Measurements from ENCODE around the gene ADGRL3.

Gene ADGRL3

DNA sequence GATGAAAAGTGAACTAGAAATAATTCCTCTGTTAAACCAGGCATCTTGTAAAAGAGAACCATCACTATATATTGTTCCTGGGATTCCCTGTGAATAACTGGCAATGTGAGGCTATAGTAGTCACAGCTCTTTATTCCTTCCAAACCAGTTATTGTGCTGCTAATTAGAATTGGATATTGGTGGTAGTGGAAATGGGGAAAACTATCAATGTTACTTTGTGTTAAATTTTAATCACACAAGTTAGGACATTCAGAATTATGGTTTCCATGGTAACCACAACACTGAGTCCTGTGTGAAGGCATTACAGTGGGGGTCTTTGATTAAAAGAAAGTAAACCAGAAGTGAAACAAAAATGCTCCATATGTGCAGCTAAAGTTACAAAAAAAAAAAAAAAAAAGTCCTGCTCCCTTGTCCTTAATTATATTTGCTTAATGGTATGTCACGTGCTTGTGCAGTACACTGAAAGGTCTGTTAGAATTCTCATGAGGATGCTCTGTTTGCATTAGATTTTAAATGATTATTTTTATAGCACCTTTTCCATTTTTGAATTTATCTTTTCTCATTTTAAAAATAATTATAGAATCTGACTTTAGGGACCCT lies 200.4 kb downstream of the ADGRL3 start:
- CTCF ChIA-PET, result no interaction called here
- no peak for DNase-seq (ENCODE audit: extremely low spot score)
- POLR2A ChIA-PET, result no interaction called here
- no peak for TF ChIP-seq CTCF (IDR thresholded peaks at IDR 0.05; ENCODE audit: control extremely low read depth, extremely low read depth, low read depth, missing control alignments)

DNA sequence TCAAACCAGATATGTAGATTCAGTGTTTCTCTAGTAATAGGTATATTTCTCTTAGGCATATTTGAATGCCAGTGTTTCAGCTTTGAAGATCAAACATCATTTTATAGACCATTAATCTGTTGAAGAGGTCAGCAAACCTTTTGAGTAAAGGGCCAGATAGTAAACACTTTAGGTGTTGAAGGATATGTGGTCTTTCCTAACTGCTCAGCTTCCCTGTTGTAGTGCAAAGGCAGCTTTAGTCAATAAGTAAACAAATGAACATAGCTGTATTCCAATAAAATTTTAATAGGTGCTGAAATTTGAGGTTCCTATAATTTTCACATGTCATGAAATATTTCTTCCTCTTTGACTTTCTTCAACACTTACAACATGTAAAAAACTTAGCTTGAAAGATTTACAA lies 201.6 kb downstream of the ADGRL3 start:
- ChIA-PET POLR2A (no interaction called here), CTCF (interaction anchor here (1.9 kb wide), 1 partner anchor 9 kb away, joined by 4 read pairs; no protein-coding TSS in a partner anchor)
- no peak for DNase-seq (ENCODE audit: extremely low spot score)
- no peak for TF ChIP-seq CTCF (IDR thresholded peaks at IDR 0.05; ENCODE audit: control extremely low read depth, extremely low read depth, low read depth, missing control alignments)

GRCh38 chr4:61405307-61405706 lies 205.2 kb downstream of the ADGRL3 start:
- ChIA-PET CTCF (no interaction called here), POLR2A (no interaction called here)
- TF ChIP-seq CTCF (IDR thresholded peaks at IDR 0.05; ENCODE audit: control extremely low read depth, extremely low read depth, low read depth, missing control alignments), result no peak
- DNase-seq (ENCODE audit: extremely low spot score), result no peak

- TF ChIP-seq CTCF (IDR thresholded peaks at IDR 0.05; ENCODE audit: control extremely low read depth, extremely low read depth, low read depth, missing control alignments), result no peak
- no peak for DNase-seq (ENCODE audit: extremely low spot score)
- POLR2A ChIA-PET, result no interaction called here
- CTCF ChIA-PET, result no interaction called here
These were observed 206.6 kb downstream of the ADGRL3 start for GRCh38 chr4:61406677-61407076.

- CTCF ChIA-PET, result interaction anchor here (1.3 kb wide), 1 partner anchor 12 kb away, joined by 3 read pairs; no protein-coding TSS in a partner anchor
These were observed 207.8 kb downstream of the ADGRL3 start for GRCh38 chr4:61407642-61408618.

GRCh38 chr4:61408861-61409260 lies 208.7 kb downstream of the ADGRL3 start:
- ChIA-PET CTCF (no interaction called here), POLR2A (no interaction called here)
- DNase-seq (ENCODE audit: extremely low spot score), result no peak
- no peak for TF ChIP-seq CTCF (IDR thresholded peaks at IDR 0.05; ENCODE audit: control extremely low read depth, extremely low read depth, low read depth, missing control alignments)

More at GRCh38 chr4:61407642-61408618, 207.8 kb downstream of the ADGRL3 start:
- TF ChIP-seq CTCF (IDR thresholded peaks at IDR 0.05; ENCODE audit: control extremely low read depth, extremely low read depth, low read depth, missing control alignments), result no peak
- DNase-seq (ENCODE audit: extremely low spot score), result no peak
- POLR2A ChIA-PET, result no interaction called here

Measured in GM10248 (cell line).